ENCODE results near the gene MAN2A2. TPM values are rescaled to one million over a fixed set of nuclear protein-coding genes. Genes with fewer than 3 reads are reported as not detected.

The MAN2A2 gene
- total RNA-seq, 1 experiment from 2014 or later = 27.4 TPM

DNA sequence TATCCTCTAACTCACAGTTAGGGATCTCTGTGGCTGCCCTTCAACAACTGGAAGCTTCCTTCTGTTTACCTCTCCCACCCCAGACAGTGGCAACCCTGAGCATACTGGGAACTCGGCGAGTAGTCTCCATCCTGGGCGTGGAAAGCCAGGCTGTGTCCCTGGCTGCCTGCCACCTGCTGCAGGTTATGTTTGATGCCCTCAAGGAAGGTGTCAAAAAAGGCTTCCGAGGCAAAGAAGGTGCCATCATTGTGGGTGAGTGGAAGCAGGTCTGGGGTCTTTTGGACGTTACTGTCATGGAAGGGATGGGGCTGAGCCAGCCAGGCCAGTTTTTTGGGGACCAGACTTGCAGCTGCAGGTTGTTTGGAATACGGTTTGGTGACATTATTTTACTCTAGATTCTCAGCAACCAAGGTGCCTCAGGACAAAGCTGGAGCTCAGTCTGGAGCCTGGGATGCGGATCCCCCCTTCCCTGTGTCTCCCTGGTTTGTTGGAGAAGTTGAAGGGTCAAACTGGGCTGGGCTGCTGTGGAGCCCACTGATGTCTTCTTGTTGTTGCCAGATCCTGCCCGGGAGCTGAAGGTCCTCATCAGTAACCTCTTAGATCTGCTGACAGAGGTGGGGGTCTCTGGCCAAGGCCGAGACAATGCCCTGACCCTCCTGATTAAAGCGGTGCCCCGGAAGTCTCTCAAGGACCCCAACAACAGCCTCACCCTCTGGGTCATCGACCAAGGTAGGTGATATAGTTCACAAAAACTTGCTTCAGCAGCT lies 39.4 kb downstream of the MAN2A2 start:
- Histone ChIP-seq H2AK5ac (ENCODE audit: insufficient read length, low read length) (no peak overlapping the region), H3K18ac (ENCODE audit: insufficient read length, low read depth, low read length) (no peak overlapping the region), H3K9me3 (ENCODE audit: control insufficient read depth, low read depth, low read length) (no peaks in the 10 kb centered on the region), H4K5ac (ENCODE audit: insufficient read length, low read depth, low read length) (no peak overlapping the region), H3K4ac (ENCODE audit: low read depth, low read length) (no peak overlapping the region), H2AFZ (ENCODE audit: low read length) (no peak overlapping the region), H3K27me3 (ENCODE audit: insufficient read depth, low read length) (no peaks in the 10 kb centered on the region), H2BK20ac (ENCODE audit: low read depth, low read length, poor library complexity, severe bottlenecking) (no peak overlapping the region), H2BK12ac (ENCODE audit: insufficient read length, low read depth, low read length) (no peak overlapping the region), H2BK15ac (ENCODE audit: low read depth, low read length) (no peak overlapping the region), H2BK5ac (ENCODE audit: insufficient read length, low read length) (no peak overlapping the region), H3K79me2 (ENCODE audit: insufficient read depth, low read length) (no peaks in the 10 kb centered on the region), H3K23ac (ENCODE audit: insufficient read length, low read depth, low read length) (no peak overlapping the region), H4K91ac (ENCODE audit: insufficient read length, low read depth, low read length) (no peak overlapping the region), H3K14ac (ENCODE audit: insufficient read depth, low read length) (no peak overlapping the region; the same call in 1 of the 2 replicates), H3K56ac (ENCODE audit: insufficient read length, low read depth, low read length) (no peak overlapping the region), H3K79me1 (ENCODE audit: insufficient read depth, low read depth, low read length, poor library complexity, severe bottlenecking) (no peaks in the 10 kb centered on the region), H3K9ac (ENCODE audit: extremely low read depth, insufficient read length, low read length) (no peak overlapping the region), H4K20me1 (ENCODE audit: control insufficient read depth, insufficient read depth, insufficient read length) (no peaks in the 10 kb centered on the region), H3K4me1 (ENCODE audit: insufficient read depth, low read length) (no peaks in the 10 kb centered on the region), H3T11ph (ENCODE audit: low read length) (no peak overlapping the region), H4K8ac (replicated peaks; ENCODE audit: insufficient read length, low read depth, low read length) (no peak overlapping the region), H3K4me2 (ENCODE audit: insufficient read depth, insufficient read length, low read length) (no peak overlapping the region), H3K27ac (ENCODE audit: insufficient read length, low read depth, low read length) (no peak overlapping the region), H2BK120ac (ENCODE audit: low read depth, low read length, poor library complexity, severe bottlenecking) (no peak overlapping the region), H3K23me2 (ENCODE audit: insufficient read length, low read depth, low read length, poor library complexity, severe bottlenecking) (no peaks in the 10 kb centered on the region)
- H3K27me3 Mint-ChIP-seq (ENCODE audit: low read depth) = no peaks in the 10 kb centered on the region
- H3K4me1 Mint-ChIP-seq = no peaks in the 10 kb centered on the region
- WGBS (ENCODE audit: extremely low coverage, insufficient read length, low lambda C conversion rate) = no CpG with 5 or more reads among the region's 12 CpGs
- no peak overlapping the region for H3K27ac Mint-ChIP-seq
- H3K36me3 Mint-ChIP-seq (ENCODE audit: insufficient read depth in 1 of 3, low read depth in 3 of 3) = peaks cover 51 to 82% (median 68%) of the 10 kb centered on the region in 3 experiments; a peak in 6 of 7 replicates
- TF ChIP-seq, protein P1, sequence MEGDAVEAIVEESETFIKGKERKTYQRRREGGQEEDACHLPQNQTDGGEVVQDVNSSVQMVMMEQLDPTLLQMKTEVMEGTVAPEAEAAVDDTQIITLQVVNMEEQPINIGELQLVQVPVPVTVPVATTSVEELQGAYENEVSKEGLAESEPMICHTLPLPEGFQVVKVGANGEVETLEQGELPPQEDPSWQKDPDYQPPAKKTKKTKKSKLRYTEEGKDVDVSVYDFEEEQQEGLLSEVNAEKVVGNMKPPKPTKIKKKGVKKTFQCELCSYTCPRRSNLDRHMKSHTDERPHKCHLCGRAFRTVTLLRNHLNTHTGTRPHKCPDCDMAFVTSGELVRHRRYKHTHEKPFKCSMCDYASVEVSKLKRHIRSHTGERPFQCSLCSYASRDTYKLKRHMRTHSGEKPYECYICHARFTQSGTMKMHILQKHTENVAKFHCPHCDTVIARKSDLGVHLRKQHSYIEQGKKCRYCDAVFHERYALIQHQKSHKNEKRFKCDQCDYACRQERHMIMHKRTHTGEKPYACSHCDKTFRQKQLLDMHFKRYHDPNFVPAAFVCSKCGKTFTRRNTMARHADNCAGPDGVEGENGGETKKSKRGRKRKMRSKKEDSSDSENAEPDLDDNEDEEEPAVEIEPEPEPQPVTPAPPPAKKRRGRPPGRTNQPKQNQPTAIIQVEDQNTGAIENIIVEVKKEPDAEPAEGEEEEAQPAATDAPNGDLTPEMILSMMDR (conservative IDR thresholded peaks at IDR 0.05) = no peak
- no peak for DNase-seq
- H3K9me3 Mint-ChIP-seq = no peaks in the 10 kb centered on the region
- no peak overlapping the region for H3K4me3 Mint-ChIP-seq

Data from H9 (cell line).